HEK293T (cell line): ENCODE data around the gene TPK1.
"Not testable (repeated sequence)": the region's sequence is repeated elsewhere in the genome, so short reads cannot be mapped to it uniquely, and the experiment has no call there.

Experiments used
- CTCF ChIA-PET: fragments of 350-600 bp; formaldehyde crosslinking; extraction: SDS; loops from one replicate; lab custom pipeline; 2021; ENCODE audit warnings: antibody characterized with exemption, inconsistent platforms; lab: Yijun Ruan, JAX
- POLR2A ChIA-PET: fragments of 350-600 bp; formaldehyde crosslinking; extraction: SDS; loops from one replicate; lab custom pipeline; 2020; ENCODE audit warnings: antibody characterized with exemption, inconsistent platforms; lab: Yijun Ruan, JAX
- DNase-seq: peaks from one replicate; pipeline ENCODE4 v3.0.0; 2012; ENCODE audit warnings: mixed read lengths; ENCODE audit errors: extremely low spot score
- ARNT ChIP-seq: fragments of 450-650 bp; IDR thresholded peaks from 2 replicates; pipeline ENCODE4 v1.6.1; 2017; ENCODE audit warnings: mild to moderate bottlenecking
- BHLHE40 ChIP-seq: fragments of 450-650 bp; IDR thresholded peaks from 2 replicates; pipeline ENCODE4 v1.6.1; 2016; ENCODE audit warnings: mild to moderate bottlenecking, moderate library complexity, borderline replicate concordance
- CTBP1 ChIP-seq: fragments of 450-650 bp; IDR thresholded peaks from 2 replicates; pipeline ENCODE4 v1.6.1; 2016; ENCODE audit warnings: borderline replicate concordance
- ELF4 ChIP-seq: fragments of 450-650 bp; IDR thresholded peaks from 2 replicates; pipeline ENCODE4 v1.6.1; 2017; ENCODE audit warnings: antibody characterized with exemption
- FOXA1 ChIP-seq: fragments of 450-650 bp; IDR thresholded peaks from 2 replicates; pipeline ENCODE4 v1.6.1; 2016; ENCODE audit warnings: mild to moderate bottlenecking
- FOXK2 ChIP-seq: fragments of 450-650 bp; IDR thresholded peaks from 2 replicates; pipeline ENCODE4 v1.6.1; 2016; ENCODE audit warnings: mild to moderate bottlenecking
- FOXM1 ChIP-seq: fragments of 450-650 bp; IDR thresholded peaks from 2 replicates; pipeline ENCODE4 v1.6.1; 2017; ENCODE audit warnings: mild to moderate bottlenecking, borderline replicate concordance
- HDGF ChIP-seq: fragments of 450-650 bp; IDR thresholded peaks from 2 replicates; pipeline ENCODE4 v1.6.1; 2017; ENCODE audit warnings: antibody characterized with exemption, borderline replicate concordance
- L3MBTL2 ChIP-seq: fragments of 450-650 bp; conservative IDR thresholded peaks from 2 replicates; pipeline ENCODE4 v1.6.1; 2016; ENCODE audit warnings: mild to moderate bottlenecking
- LEF1 ChIP-seq: fragments of 450-650 bp; IDR thresholded peaks from 2 replicates; pipeline ENCODE4 v1.6.1; 2017; ENCODE audit warnings: mild to moderate bottlenecking, borderline replicate concordance
- NFRKB ChIP-seq: fragments of 450-650 bp; IDR thresholded peaks from 2 replicates; pipeline ENCODE4 v1.6.1; 2016; ENCODE audit warnings: mild to moderate bottlenecking, moderate library complexity
- PKNOX1 ChIP-seq: fragments of 450-650 bp; IDR thresholded peaks from 2 replicates; pipeline ENCODE4 v1.6.1; 2016
- SP1 ChIP-seq: fragments of 450-650 bp; IDR thresholded peaks from 2 replicates; pipeline ENCODE4 v1.6.1; 2017
- SUZ12 ChIP-seq: fragments of 450-650 bp; IDR thresholded peaks from 2 replicates; pipeline ENCODE4 v1.6.1; 2016; ENCODE audit warnings: mild to moderate bottlenecking
- TARDBP ChIP-seq: fragments of 450-650 bp; IDR thresholded peaks from 2 replicates; pipeline ENCODE4 v1.6.1; 2016
- ZNF384 ChIP-seq: fragments of 450-650 bp; IDR thresholded peaks from 2 replicates; pipeline ENCODE4 v1.6.1; 2016

The TPK1 gene

GRCh38 chr7:144818511-144818910 is 17.3 kb downstream of the TPK1 start:
- TF ChIP-seq SP1 (no peak), FOXK2 (no peak), PKNOX1 (no peak), LEF1 (no peak), FOXA1 (no peak), ELF4 (no peak), BHLHE40 (no peak), NFRKB (no peak), TARDBP (no peak), CTBP1 (no peak), ZNF384 (no peak), ARNT (no peak), FOXM1 (no peak), HDGF (no peak), SUZ12 (no peak), L3MBTL2 (no peak)
- DNase-seq = no peak
- POLR2A ChIA-PET = interaction anchor here (0.9 kb wide), 1 partner anchor 17 kb away, joined by 3 read pairs; the partner anchor contains the start of gene TPK1
- CTCF ChIA-PET = no interaction called here

- POLR2A ChIA-PET = no interaction called here
- TF ChIP-seq HDGF (no peak), PKNOX1 (no peak)
- no peak for DNase-seq
- CTCF ChIA-PET = no interaction called here
These were observed 18.9 kb downstream of the TPK1 start for GRCh38 chr7:144817001-144817400.

- CTCF ChIA-PET = no interaction called here
- TF ChIP-seq PKNOX1 = no peak
- no peak for TF ChIP-seq CTBP1
- TF ChIP-seq FOXM1 = no peak
- TF ChIP-seq FOXK2 = no peak
- TF ChIP-seq L3MBTL2 = no peak
- TF ChIP-seq TARDBP = no peak
- TF ChIP-seq FOXA1 = no peak
- TF ChIP-seq ZNF384 = no peak
- no peak for TF ChIP-seq BHLHE40
- POLR2A ChIA-PET = no interaction called here
- no peak for DNase-seq
These were observed 21.6 kb downstream of the TPK1 start for GRCh38 chr7:144814299-144814698.

GRCh38 chr7:144812379-144813283 is 23.2 kb downstream of the TPK1 start:
- TF ChIP-seq FOXM1 = no peak
- TF ChIP-seq L3MBTL2 = no peak
- TF ChIP-seq SP1 = no peak
- TF ChIP-seq PKNOX1 = no peak
- TF ChIP-seq LEF1 = no peak
- no peak for TF ChIP-seq CTBP1
- no peak for TF ChIP-seq SUZ12
- TF ChIP-seq HDGF = no peak
- no peak for TF ChIP-seq NFRKB
- TF ChIP-seq FOXA1 = no peak
- no peak for TF ChIP-seq ARNT
- TF ChIP-seq ELF4 = no peak
- TF ChIP-seq FOXK2 = no peak
- ChIA-PET POLR2A (interaction anchor here (0.9 kb wide), 1 partner anchor 23 kb away, joined by 3 read pairs; the partner anchor contains the start of gene TPK1), CTCF (no interaction called here)
- no peak for DNase-seq

GRCh38 chr7:144805627-144806239 is 30.1 kb downstream of the TPK1 start:
- ChIA-PET POLR2A (no interaction called here), CTCF (interaction anchor here (0.6 to 0.7 kb wide), 2 partner anchors 10 to 16 kb away, joined by 3 to 10 read pairs; no protein-coding TSS in a partner anchor)
- DNase-seq = no peak
- TF ChIP-seq FOXM1 = no peak
- TF ChIP-seq ELF4 = no peak
- no peak for TF ChIP-seq NFRKB
- TF ChIP-seq SUZ12 = no peak
- TF ChIP-seq L3MBTL2 = no peak
- TF ChIP-seq FOXA1 = no peak
- TF ChIP-seq PKNOX1 = no peak
- TF ChIP-seq ZNF384 = no peak
- TF ChIP-seq BHLHE40 = no peak
- TF ChIP-seq LEF1 = no peak
- TF ChIP-seq ARNT = no peak
- TF ChIP-seq SP1 = no peak
- no peak for TF ChIP-seq TARDBP
- no peak for TF ChIP-seq FOXK2

GRCh38 chr7:144800678-144801436 is 35.0 kb downstream of the TPK1 start:
- CTCF ChIA-PET = not testable (repeated sequence)

More at GRCh38 chr7:144800678-144801436, 35.0 kb downstream of the TPK1 start:
- POLR2A ChIA-PET, DNase-seq: not testable (repeated sequence)
